Endodermal cell (in vitro differentiated cells): Measurements from ENCODE around the gene RASGEF1C. TPM values are rescaled to one million over a fixed set of nuclear protein-coding genes. Genes with fewer than 3 reads are reported as not detected.

Experiments used
- DNase-seq: peaks from one replicate; pipeline ENCODE4 v3.0.0-alpha.2; 2017
- H3K27ac ChIP-seq: 2 replicates; pipeline ENCODE4 v1.5.1; 2013; ENCODE audit warnings: mild to moderate bottlenecking, low read depth, low read length, moderate library complexity
- H3K27me3 ChIP-seq: 2 replicates; pipeline ENCODE4 v1.6.1; 2013; ENCODE audit warnings: mild to moderate bottlenecking, low read length, moderate library complexity; ENCODE audit not compliant: insufficient read depth, control insufficient read depth, poor library complexity, severe bottlenecking
- H3K36me3 ChIP-seq: 2 replicates; pipeline ENCODE4 v1.7.0; 2013; ENCODE audit warnings: mild to moderate bottlenecking, low read length, moderate library complexity; ENCODE audit not compliant: control insufficient read depth, insufficient read depth
- H3K4me1 ChIP-seq: one replicate; pipeline ENCODE4 v1.7.0; 2013; ENCODE audit warnings: low read length; ENCODE audit not compliant: control insufficient read depth, insufficient read depth
- H3K4me3 ChIP-seq: 2 replicates; pipeline ENCODE4 v1.5.1; 2013; ENCODE audit warnings: mild to moderate bottlenecking, low read length, moderate library complexity
- H3K9ac ChIP-seq: 2 replicates; pipeline ENCODE4 v1.6.1; 2013; ENCODE audit warnings: mild to moderate bottlenecking, low read length, moderate library complexity; ENCODE audit not compliant: poor library complexity, severe bottlenecking; ENCODE audit errors: extremely low read depth
- H3K9me3 ChIP-seq: 2 replicates; pipeline ENCODE4 v1.6.1; 2013; ENCODE audit warnings: mild to moderate bottlenecking, low read length, moderate library complexity; ENCODE audit not compliant: control insufficient read depth
- H3K27ac Mint-ChIP-seq: 2 replicates; pipeline ENCODE4 v1.8.0; 2020; ENCODE audit warnings: mixed read lengths
- H3K27me3 Mint-ChIP-seq: 2 replicates; pipeline ENCODE4 v1.8.0; 2021; ENCODE audit warnings: mild to moderate bottlenecking, mixed read lengths; ENCODE audit not compliant: insufficient read depth
- H3K36me3 Mint-ChIP-seq: 2 replicates; pipeline ENCODE4 v1.8.0; 2020; ENCODE audit warnings: low read depth, mixed read lengths
- H3K4me1 Mint-ChIP-seq: 2 replicates; pipeline ENCODE4 v1.8.0; 2020; ENCODE audit warnings: mixed read lengths
- H3K4me3 Mint-ChIP-seq: 2 replicates; pipeline ENCODE4 v1.8.0; 2020; ENCODE audit warnings: mild to moderate bottlenecking, moderate library complexity, mixed read lengths
- H3K9me3 Mint-ChIP-seq: 2 replicates; pipeline ENCODE4 v1.8.0; 2020; ENCODE audit warnings: mild to moderate bottlenecking, mixed read lengths
- CTCF ChIP-seq: fragments of 200-600 bp; sonication (generic); conservative IDR thresholded peaks from 2 replicates; pipeline ENCODE4 v1.5.0; 2021; ENCODE audit warnings: antibody characterized with exemption, mild to moderate bottlenecking
- WGBS, 2 experiments: methylation state at CpG; one replicate each; pipeline versions ENCODE4 v1.1.5 to v1.1.7; 2013; ENCODE audit warnings: missing lambda C conversion rate in 2 of 2, mixed read lengths in 1 of 2; ENCODE audit not compliant: insufficient coverage in 1 of 2, insufficient read length in 1 of 2; 5-methylcytosine and 5-hydroxymethylcytosine counted together
- total RNA-seq, 2 donors: library from RNA; stranded (reverse); fragmentation: NEBNext Ultra II Directional in 1 of 2; extraction: Animal tissue kit (Norgen Biotek cat#: 25700) in 1 of 2; gene quantifications; 2 replicates in 1 of 2; 3 replicates in 1 of 2; pipeline ENCODE4 v1.2.1, GENCODE V29; 2021

The RASGEF1C gene
- total RNA-seq, 2 donors from 2014 or later, result 0.62 to 0.75 TPM

GRCh38 chr5:180178531-180179441 is 30.2 kb downstream of the RASGEF1C start:
- Histone ChIP-seq H3K27ac (no peak overlapping the region), H3K9me3 (no peaks in the 10 kb centered on the region), H3K9ac (no peak overlapping the region), H3K4me1 (no peaks in the 10 kb centered on the region), H3K4me3 (no peak overlapping the region), H3K27me3 (no peaks in the 10 kb centered on the region), H3K36me3 (no peaks in the 10 kb centered on the region)
- peak; percentile 49 for DNase-seq
- peak overlapping the region; percentile 26 for H3K27ac Mint-ChIP-seq
- H3K4me1 Mint-ChIP-seq, result peaks cover 2% of the 10 kb centered on the region
- WGBS, 2 experiments, result 88 to 90% methylated on average over 20 to 25 of the region's 25 CpGs
- TF ChIP-seq CTCF, result no peak
- H3K4me3 Mint-ChIP-seq, result no peak overlapping the region
- H3K27me3 Mint-ChIP-seq, result no peaks in the 10 kb centered on the region
- no peaks in the 10 kb centered on the region for H3K36me3 Mint-ChIP-seq
- peaks cover 18% of the 10 kb centered on the region for H3K9me3 Mint-ChIP-seq

DNA sequence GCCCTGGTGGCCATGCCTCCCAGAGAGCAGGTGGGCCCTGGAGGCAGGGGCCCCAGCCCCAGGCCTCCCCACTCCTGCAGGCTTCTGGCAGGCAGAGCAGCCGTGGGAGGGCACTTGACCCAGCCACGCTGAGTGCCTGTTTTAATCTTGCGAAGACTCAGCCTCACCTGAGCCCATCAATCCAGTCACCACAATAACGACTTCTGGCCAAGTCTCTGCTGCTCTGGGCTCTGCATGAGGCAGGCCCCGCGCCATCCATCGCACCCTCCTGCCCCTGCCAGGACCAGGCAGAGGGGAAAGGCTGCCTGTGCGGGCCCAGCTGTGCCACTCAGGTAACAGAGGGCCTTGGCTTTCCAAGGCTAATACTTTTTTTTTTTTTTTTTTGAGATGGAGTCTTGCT is 32.8 kb downstream of the RASGEF1C start:
- Mint-ChIP-seq H3K27me3 (no peaks in the 10 kb centered on the region), H3K4me1 (peaks cover 2% of the 10 kb centered on the region)
- no peak overlapping the region for H3K27ac ChIP-seq

DNA sequence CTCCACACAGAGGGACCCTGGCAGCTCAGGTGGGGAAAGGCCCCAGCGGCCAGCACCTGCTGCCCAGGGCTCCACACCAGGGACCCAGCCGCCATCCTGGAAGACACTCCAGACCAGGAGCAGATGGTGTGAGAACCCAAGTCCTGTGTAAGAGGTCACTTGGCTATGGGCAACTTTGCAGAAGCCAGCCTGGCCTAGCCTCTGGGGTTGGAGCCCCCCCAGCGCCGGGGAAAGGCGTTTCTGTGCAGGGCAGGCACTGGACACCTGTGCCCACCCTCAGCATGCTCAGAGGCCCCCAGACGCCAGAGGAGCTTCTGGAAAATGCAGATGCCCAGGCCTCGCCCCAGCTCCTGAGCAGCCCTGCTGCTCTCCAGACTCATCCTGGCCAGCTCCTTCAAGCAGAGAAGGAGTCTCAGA is 34.0 kb downstream of the RASGEF1C start:
- Histone ChIP-seq H3K9me3 (no peaks in the 10 kb centered on the region), H3K4me1 (no peaks in the 10 kb centered on the region), H3K36me3 (no peaks in the 10 kb centered on the region), H3K9ac (no peak overlapping the region), H3K4me3 (no peak overlapping the region), H3K27ac (no peak overlapping the region), H3K27me3 (no peaks in the 10 kb centered on the region)
- Mint-ChIP-seq H3K27me3 (no peaks in the 10 kb centered on the region), H3K36me3 (no peaks in the 10 kb centered on the region), H3K4me3 (no peak overlapping the region), H3K27ac (no peak overlapping the region), H3K9me3 (no peaks in the 10 kb centered on the region), H3K4me1 (peaks cover 2% of the 10 kb centered on the region)
- TF ChIP-seq CTCF, result no peak
- WGBS, 2 experiments, result 91 to 100% methylated on average over 7 of the region's 7 CpGs
- no peak for DNase-seq

More for the DNA sequence above, 32.8 kb downstream of the RASGEF1C start:
- H3K4me1 ChIP-seq, result no peaks in the 10 kb centered on the region
- peaks cover 3% of the 10 kb centered on the region for H3K9me3 Mint-ChIP-seq
- H3K27me3 ChIP-seq, result no peaks in the 10 kb centered on the region
- H3K27ac Mint-ChIP-seq, result no peak overlapping the region
- H3K36me3 ChIP-seq, result no peaks in the 10 kb centered on the region
- H3K9me3 ChIP-seq, result no peaks in the 10 kb centered on the region
- no peak for TF ChIP-seq CTCF
- 88 to 97% methylated on average over 6 to 8 of the region's 8 CpGs for WGBS, 2 experiments
- H3K4me3 Mint-ChIP-seq, result no peak overlapping the region
- no peak overlapping the region for H3K4me3 ChIP-seq
- no peak for DNase-seq
- no peak overlapping the region for H3K9ac ChIP-seq
- H3K36me3 Mint-ChIP-seq, result no peaks in the 10 kb centered on the region
